HG03103 (cell line): ENCODE results near the gene COPB1.
"Not testable (repeated sequence)": the region's sequence is repeated elsewhere in the genome, so short reads cannot be mapped to it uniquely, and the experiment has no call there.

ENCODE experiments used
- ATAC-seq: cut with Tn5 transposase; IDR thresholded peaks from one replicate; pipeline ENCODE4 v1.9.1; 2021; ENCODE audit warnings: low read depth; ENCODE audit not compliant: unreplicated experiment

Gene COPB1

GRCh38 chr11:14499560-14500180 lies at the start of gene COPB1:
COPB1 (minus strand) TSS chr11:14499811; CDS start chr11:14498928, 883 bp downstream.
- peak; percentile 89 for ATAC-seq

- ATAC-seq, result no peak
Observed at GRCh38 chr11:14547440-14547839, 47.8 kb upstream of the COPB1 start.

- ATAC-seq, result no peak
Observed at GRCh38 chr11:14546672-14547071, 47.1 kb upstream of the COPB1 start.

GRCh38 chr11:14544611-14545010 lies 45.0 kb upstream of the COPB1 start:
- ATAC-seq, result peak; percentile 82

- ATAC-seq, result no peak
Observed at GRCh38 chr11:14543260-14543659, 43.6 kb upstream of the COPB1 start.

- no peak for ATAC-seq
Observed at GRCh38 chr11:14542324-14542723, 42.7 kb upstream of the COPB1 start.

GRCh38 chr11:14541192-14541947 lies 41.8 kb upstream of the COPB1 start:
- no peak for ATAC-seq

GRCh38 chr11:14539982-14540421 lies 40.4 kb upstream of the COPB1 start:
- ATAC-seq, result no peak

GRCh38 chr11:14538926-14539554 lies 39.4 kb upstream of the COPB1 start:
- ATAC-seq, result no peak

GRCh38 chr11:14538271-14538925 lies 38.8 kb upstream of the COPB1 start:
- no peak for ATAC-seq

GRCh38 chr11:14537134-14537599 lies 37.6 kb upstream of the COPB1 start:
- ATAC-seq, result no peak

- not testable (repeated sequence) for ATAC-seq
Observed at GRCh38 chr11:14535166-14535565, 35.6 kb upstream of the COPB1 start.

GRCh38 chr11:14529951-14530350 lies 30.3 kb upstream of the COPB1 start:
- no peak for ATAC-seq

- ATAC-seq, result no peak
Observed at GRCh38 chr11:14529321-14529720, 29.7 kb upstream of the COPB1 start.

GRCh38 chr11:14522801-14523200 lies 23.2 kb upstream of the COPB1 start:
- ATAC-seq, result no peak

GRCh38 chr11:14522245-14522644 lies 22.6 kb upstream of the COPB1 start:
- ATAC-seq, result no peak

- no peak for ATAC-seq
Observed at GRCh38 chr11:14520747-14521151, 21.1 kb upstream of the COPB1 start.

- ATAC-seq, result peak; percentile 91
Observed at GRCh38 chr11:14519917-14520746, 20.5 kb upstream of the COPB1 start, which contains the start of gene PSMA1. PSMA1 (minus strand) TSS chr11:14520386; CDS start chr11:14520299, 87 bp downstream.

GRCh38 chr11:14519597-14519916 lies 19.9 kb upstream of the COPB1 start:
- ATAC-seq, result peak; percentile 13

- ATAC-seq, result no peak
Observed at GRCh38 chr11:14518820-14519219, 19.2 kb upstream of the COPB1 start.
